T-helper 9 cell (primary cell): ENCODE data around the gene SMARCB1.
A peak's percentile ranks its signal among the peaks of the same experiment; 100 is the strongest.

Experiments
- DNase-seq: peaks from one replicate; pipeline ENCODE4 v3.0.0-alpha.2; 2020

SMARCB1 gene

GRCh38 chr22:23762842-23763578, 23.8 kb upstream of the SMARCB1 start, which contains the start of gene C22orf15:
Gene C22orf15 (plus strand): TSS chr22:23762990. CDS start chr22:23763307, 317 bp downstream.
- no peak for DNase-seq

GRCh38 chr22:23763579-23763945, 23.2 kb upstream of the SMARCB1 start:
- peak; percentile 36 for DNase-seq

- no peak for DNase-seq
These were observed 22.8 kb upstream of the SMARCB1 start for GRCh38 chr22:23763954-23764353.

- no peak for DNase-seq
These were observed 21.6 kb upstream of the SMARCB1 start for GRCh38 chr22:23764899-23765881.

- DNase-seq = no peak
These were observed 19.5 kb upstream of the SMARCB1 start for GRCh38 chr22:23767303-23767672.

GRCh38 chr22:23767673-23768548, 18.9 kb upstream of the SMARCB1 start, which contains the start of gene CHCHD10:
Gene CHCHD10 (minus strand): TSS chr22:23767972. CDS start chr22:23767874, 98 bp downstream.
- DNase-seq = peak; percentile 66

- no peak for DNase-seq
These were observed 17.3 kb upstream of the SMARCB1 start for GRCh38 chr22:23769321-23769965.

- no peak for DNase-seq
These were observed 14.5 kb upstream of the SMARCB1 start for GRCh38 chr22:23772315-23772648.

GRCh38 chr22:23772649-23773473, 13.9 kb upstream of the SMARCB1 start, which contains the start of gene MMP11:
Gene MMP11 (plus strand): TSS chr22:23772849. CDS start chr22:23772871, 22 bp downstream.
- DNase-seq = peak; percentile 57

- DNase-seq = no peak
These were observed 13.2 kb upstream of the SMARCB1 start for GRCh38 chr22:23773483-23774113.

GRCh38 chr22:23774114-23774921, 12.4 kb upstream of the SMARCB1 start:
- DNase-seq = no peak

- DNase-seq = no peak
These were observed 11.8 kb upstream of the SMARCB1 start for GRCh38 chr22:23774922-23775436.

- DNase-seq = no peak
These were observed 10.9 kb upstream of the SMARCB1 start for GRCh38 chr22:23775779-23776375.

GRCh38 chr22:23777776-23778576, 8.8 kb upstream of the SMARCB1 start:
- no peak for DNase-seq

GRCh38 chr22:23778577-23778900, 8.2 kb upstream of the SMARCB1 start:
- no peak for DNase-seq

- DNase-seq = no peak
These were observed 7.7 kb upstream of the SMARCB1 start for GRCh38 chr22:23779083-23779482.

- no peak for DNase-seq
These were observed 7.0 kb upstream of the SMARCB1 start for GRCh38 chr22:23779731-23780130.

GRCh38 chr22:23780146-23780748, 6.5 kb upstream of the SMARCB1 start:
- no peak for DNase-seq
